Myocyte (in vitro differentiated cells): ENCODE data around the gene PPP1R1B. TPM values are rescaled to one million over a fixed set of nuclear protein-coding genes. Genes with fewer than 3 reads are reported as not detected.

ENCODE experiments used
- DNase-seq: peaks from one replicate; pipeline ENCODE4 v3.0.0-alpha.2; 2012; ENCODE audit warnings: low read depth
- total RNA-seq: library from RNA; depleted of rRNA; stranded (reverse); fragments of >200 nt; gene quantifications from 2 replicates; pipeline ENCODE4 v1.2.3, GENCODE V29; 2014

The PPP1R1B gene
- total RNA-seq, 1 donor from 2014 or later = not detected

DNA sequence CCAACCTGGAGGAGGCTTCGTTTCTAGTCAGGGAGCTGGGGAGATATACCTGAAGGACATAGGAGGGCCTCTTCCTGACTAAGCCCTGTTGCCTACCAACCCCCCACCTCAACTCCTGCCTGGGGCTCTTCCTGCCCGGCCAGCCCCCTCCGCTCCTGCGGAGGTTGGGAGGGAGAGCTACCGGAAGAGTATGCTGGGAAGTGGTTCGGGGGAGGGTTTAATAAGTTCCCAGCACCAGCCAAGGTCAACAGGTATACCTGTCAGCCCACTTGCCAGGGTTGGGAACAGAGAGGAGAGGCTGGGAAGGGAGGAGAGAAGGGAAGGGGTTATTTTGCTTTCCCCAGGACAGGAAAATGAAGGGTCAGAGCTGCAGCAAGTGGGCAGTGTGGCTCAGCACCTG, 4.7 kb downstream of the PPP1R1B start:
- no peak for DNase-seq

DNA sequence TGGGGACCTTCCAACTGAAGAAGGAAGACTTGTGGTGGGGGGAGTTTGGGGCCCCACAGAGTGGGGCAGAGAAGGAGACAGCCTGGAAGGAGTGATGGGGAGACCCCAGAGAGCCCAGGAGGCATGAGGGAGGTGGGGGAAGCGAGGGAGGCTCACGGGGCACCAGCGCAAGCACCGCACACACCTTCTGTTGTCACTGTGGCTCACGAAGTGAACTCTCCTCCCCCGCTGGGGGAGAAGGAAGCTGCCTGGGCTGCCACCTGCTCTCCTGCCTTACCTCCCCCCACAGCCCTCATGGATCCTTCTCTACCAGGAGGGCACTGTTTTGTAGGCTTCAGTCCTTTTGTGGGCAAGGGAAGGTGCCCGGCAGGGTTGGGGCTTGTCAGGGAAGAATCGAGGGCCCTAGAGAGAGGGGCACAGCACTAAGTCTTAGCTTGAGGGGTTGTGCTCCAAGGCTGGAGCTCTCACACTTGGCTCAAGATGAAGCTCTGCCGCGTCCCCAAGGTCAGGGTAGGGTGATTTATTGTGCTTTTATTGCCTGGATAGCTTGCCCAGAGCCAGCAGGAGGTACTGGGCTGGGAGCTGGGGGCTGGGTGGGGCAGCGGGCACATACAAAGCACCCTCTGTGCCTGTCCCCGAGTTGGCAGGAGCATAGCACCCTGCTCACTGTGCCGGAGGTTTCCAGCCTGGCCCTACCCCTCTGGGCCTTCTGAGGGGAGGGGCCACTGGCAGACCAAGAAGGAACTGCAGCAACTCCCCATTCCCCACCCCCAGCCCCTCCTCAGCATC, 5.6 kb downstream of the PPP1R1B start:
- DNase-seq = no peak

GRCh38 chr17:39633570-39634183, 6.9 kb downstream of the PPP1R1B start:
- no peak for DNase-seq

DNA sequence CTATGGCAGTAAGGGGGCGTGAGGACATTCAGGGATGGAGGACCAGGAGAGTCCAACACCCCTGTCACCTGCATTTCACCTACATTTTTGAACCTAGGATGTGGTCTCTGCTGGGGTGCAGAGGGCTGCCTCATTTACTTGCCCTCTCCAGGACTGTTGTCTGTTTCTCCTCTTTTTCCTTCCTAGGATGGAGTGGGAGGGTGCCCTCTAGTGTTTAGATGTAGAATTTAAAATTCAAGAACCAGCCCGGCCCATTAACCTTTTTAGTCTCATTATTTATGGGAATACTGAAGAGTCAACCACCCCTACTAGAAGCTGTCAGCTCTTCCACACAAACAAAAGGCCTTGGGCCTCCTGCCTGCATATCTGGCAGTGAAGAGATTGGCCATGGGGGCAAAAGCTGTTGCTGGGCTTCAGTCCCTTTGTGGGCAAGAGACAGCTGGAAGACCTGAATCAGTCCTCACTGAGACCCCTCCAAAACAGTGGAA, 7.7 kb downstream of the PPP1R1B start:
- DNase-seq = peak; percentile 68

DNA sequence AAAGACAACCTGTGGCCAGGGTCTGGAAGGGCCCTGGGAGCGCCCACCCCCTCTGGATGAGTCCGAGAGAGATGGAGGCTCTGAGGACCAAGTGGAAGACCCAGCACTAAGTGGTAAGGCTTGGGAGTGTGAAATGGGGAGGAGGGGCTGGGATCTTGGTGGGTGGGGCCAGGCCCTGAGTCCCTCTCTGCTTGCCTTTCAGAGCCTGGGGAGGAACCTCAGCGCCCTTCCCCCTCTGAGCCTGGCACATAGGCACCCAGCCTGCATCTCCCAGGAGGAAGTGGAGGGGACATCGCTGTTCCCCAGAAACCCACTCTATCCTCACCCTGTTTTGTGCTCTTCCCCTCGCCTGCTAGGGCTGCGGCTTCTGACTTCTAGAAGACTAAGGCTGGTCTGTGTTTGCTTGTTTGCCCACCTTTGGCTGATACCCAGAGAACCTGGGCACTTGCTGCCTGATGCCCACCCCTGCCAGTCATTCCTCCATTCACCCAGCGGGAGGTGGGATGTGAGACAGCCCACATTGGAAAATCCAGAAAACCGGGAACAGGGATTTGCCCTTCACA, 8.9 kb downstream of the PPP1R1B start:
- DNase-seq = no peak

DNA sequence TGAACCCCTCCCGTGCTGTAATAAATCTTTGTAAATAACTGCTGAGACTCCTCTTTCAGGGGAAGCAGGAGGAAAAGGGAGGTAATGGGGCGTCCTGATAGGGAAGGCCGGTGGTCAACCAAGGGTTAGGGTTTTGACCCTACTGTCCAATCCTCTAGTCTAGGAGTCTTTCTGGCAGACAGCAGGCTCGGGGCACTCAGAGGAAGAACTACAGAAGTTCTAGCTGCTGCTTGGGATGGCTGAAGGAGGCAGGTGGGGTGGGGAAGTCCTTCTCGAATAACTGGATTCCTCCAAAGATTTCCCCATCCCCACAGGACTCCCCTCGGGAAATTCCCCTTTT, 9.8 kb downstream of the PPP1R1B start:
- no peak for DNase-seq

DNA sequence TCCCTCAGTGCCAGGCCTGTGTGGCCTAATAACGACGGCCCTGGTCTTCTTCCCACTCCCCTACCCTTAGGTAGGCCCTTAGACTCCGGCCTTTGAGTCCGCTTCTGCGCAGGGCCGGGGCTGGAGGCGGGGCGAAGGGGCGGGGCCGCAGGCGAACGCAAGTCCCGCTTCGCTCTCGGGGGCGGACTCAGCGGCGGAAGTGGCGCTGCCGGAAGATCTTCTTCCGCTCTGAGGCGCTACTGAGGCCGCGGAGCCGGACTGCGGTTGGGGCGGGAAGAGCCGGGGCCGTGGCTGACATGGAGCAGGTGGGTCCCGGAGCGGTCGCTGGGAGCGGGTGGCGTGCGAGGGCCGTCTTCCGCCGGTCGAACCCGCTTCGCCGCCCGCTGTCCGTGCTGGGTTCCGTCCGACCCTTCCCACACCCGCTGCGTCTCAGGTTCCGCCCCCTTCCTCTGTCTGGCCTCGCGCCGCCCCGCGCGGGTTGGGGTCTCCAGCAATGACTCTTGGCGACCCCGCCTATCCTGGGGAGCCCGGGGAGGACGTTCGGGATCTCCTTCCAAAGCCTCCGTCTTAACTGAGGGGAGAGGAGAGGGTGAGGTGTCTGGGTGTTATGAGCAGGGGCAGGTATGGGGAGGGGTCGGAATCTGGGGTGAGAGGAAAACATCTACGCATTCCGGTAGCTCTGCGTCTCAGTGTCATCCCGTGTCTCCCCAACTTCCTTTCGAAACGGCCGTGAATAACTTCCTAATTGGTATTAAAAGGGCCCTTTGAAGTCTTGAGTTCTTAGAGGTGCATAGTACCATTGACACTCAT, 10.4 kb downstream of the PPP1R1B start, which contains the start of gene STARD3:
TSS of gene STARD3 (plus strand) at position 218 of the 810 bp plus-strand sequence. CDS start 16,388 bp downstream, outside the sequence.
- peak; percentile 90 for DNase-seq

GRCh38 chr17:39638317-39638716, 11.6 kb downstream of the PPP1R1B start:
- no peak for DNase-seq

GRCh38 chr17:39639043-39639442, 12.3 kb downstream of the PPP1R1B start:
- no peak for DNase-seq

DNA sequence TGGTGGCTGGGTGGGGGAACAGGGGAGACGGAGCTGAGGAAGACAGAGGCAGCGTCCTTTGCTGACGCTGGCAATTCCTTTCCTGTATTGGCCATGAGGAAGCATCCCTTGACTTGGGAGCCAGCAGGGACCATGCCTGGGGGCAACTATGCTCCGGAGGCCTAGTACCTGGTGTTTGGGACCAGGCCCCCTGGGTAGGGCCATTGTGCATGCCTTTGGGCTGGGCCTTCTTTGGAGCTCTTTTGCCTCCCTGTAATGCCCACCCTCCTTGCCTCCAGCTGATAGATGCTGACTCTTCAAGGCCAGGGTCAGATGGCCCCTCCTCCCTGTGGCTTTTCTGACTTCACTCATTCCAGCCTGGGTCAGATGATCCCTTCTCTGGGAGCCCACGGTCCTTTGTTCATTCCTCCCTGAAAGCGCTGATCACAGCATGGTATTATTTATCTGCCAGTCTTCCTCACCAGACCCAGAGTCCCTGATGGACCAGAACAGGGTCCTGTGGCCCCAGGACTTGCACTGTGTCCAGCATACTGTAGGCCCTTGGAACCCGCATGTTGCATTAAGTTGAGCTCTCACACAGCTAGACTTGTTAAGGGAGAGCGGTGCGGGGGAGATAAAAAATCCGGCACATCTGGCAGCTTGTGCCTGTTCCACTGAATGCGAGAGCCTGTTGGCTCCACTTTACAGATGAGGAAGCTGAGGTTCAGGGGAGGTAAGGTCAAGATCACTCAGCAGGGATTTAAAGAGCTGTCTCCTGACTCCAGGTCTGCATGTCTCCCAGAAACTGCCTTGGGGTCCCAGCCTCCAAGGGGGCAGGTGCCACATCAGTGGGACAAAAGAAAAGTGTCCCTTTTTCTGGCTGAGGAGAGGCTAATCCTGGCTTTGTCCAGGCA, 13.1 kb downstream of the PPP1R1B start:
- peak; percentile 47 for DNase-seq

DNA sequence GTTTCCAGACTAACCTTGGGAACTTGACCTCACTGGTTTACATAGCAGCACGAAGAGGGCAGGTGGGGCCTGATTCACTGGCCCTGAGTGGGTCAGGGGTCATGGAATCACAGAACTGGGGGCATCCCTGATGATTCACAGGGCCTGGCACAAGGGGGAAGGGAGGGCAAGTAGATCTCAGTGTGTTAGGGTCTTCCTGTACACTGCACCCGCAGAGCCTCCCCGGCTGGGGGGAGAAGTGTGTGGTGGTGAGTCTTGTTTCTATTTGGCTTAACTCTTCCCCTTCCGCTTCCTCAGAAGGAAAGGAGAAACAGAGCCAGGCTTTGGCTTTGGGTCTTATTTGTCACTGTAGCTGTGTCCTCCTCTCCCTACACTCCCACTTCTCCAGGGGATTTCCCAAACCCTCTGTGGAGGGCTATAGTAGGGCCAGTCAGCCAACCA, 13.9 kb downstream of the PPP1R1B start:
- DNase-seq = no peak

DNA sequence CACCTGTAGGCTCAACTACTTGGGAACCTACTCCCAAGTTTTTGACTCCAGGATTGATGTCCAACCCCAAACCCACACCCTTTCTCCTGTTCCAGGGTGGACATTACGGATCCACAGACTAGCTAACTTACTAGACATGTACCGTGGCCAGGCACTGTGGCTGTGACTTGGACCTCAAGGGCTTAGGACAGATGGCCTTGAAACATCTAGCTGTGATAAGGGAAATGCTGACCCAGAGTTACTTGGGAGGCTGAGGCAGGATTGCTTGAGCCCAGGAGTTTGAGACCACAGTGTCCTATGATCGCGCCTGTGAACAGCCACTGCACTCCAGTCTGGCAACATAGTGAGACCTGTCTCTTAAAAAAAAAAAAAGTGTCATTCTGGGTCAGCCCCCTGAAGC, 14.3 kb downstream of the PPP1R1B start:
- DNase-seq = no peak

DNA sequence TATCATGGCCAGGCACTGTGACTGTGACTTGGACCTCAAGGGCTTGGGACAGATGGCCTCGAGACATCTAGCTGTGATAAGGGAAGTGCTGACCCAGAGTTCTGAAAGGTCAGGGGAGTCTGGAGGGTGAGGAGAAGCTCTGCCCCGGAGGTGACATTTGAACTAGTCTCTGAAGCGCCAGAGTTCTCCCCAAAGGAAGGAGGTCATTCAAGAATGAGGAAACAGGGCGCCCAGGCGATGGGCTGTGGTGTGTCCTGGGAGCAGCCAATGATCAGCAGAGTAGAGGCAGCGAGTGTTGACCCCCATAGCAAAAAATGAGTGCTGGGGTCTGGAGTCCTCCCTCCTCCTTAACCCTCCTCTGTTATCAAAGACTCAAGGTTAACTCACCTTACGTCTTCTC, 15.1 kb downstream of the PPP1R1B start:
- DNase-seq = no peak

- DNase-seq = no peak
Measured at GRCh38 chr17:39642291-39643074, 15.7 kb downstream of the PPP1R1B start.

DNA sequence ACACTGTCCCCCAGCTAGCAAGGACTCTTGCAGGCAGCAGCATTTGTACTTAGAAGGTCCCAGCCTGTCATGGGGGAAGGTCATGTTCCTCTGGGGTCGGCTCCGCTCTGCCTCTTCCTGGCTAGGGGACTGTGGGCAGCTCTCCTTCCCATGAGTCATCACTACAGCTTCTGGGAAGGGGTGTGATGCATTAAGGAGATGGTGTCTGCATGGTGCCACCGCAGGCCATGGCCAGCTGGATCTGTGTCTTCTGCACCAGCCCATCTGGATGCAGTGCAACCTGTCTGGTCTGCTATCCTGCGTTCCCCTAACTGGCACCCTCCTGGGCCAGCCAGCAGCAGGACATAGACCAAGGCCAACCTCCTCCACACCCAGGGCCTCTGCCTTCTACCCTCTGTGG, 16.5 kb downstream of the PPP1R1B start:
- peak; percentile 68 for DNase-seq

GRCh38 chr17:39647256-39647655, 20.5 kb downstream of the PPP1R1B start:
- no peak for DNase-seq

GRCh38 chr17:39648616-39649366, 22.0 kb downstream of the PPP1R1B start:
- no peak for DNase-seq

DNA sequence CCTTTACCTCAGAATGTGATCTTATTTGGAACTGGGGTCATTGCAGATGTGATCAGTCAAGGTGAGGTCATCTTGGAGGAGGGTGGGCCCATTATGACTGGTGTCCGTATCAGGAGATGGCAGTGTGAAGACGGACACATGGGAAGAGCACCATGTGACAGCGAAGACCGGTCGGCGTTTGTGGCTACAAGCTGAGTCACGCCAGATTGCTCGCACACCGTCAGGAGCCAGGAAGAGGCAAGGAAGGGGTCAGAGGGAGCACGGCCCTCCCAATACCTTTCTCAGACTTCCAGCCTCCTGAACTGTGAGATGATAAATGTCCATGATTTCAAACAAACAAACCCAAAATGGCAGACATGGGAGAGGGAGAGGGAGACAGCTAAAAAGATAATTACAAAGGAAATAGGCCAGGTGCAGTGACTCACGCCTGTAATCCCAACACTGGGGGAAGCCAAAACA, 23.4 kb downstream of the PPP1R1B start:
- DNase-seq = no peak
